ENCODE results near the gene PADI1.
"Not testable (repeated sequence)": the region's sequence is repeated elsewhere in the genome, so short reads cannot be mapped to it uniquely, and the experiment has no call there.

Gene PADI1

DNA sequence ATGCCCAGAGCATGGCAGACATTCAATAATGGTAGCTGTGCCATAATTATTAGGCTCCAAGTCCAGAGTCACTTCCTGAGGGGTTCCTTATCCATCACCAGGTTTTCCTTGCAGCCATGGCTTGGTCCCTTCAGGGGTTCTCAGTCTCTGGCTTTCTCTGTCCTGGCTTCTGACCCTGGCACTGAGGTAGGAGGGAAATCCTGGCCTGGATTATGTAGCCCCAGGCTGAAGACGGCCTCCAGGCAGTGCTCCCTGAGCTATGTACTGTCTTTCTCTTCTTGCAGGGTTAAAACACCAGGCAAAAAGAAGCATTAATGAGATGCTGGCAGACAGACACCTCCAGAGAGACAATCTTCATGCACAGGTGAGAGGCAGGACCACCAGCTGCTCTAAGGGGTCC is 34.5 kb downstream of the PADI1 start:
- peak; percentile 96 for DNase-seq (ENCODE audit: low read depth)
- TF ChIP-seq, protein P1, sequence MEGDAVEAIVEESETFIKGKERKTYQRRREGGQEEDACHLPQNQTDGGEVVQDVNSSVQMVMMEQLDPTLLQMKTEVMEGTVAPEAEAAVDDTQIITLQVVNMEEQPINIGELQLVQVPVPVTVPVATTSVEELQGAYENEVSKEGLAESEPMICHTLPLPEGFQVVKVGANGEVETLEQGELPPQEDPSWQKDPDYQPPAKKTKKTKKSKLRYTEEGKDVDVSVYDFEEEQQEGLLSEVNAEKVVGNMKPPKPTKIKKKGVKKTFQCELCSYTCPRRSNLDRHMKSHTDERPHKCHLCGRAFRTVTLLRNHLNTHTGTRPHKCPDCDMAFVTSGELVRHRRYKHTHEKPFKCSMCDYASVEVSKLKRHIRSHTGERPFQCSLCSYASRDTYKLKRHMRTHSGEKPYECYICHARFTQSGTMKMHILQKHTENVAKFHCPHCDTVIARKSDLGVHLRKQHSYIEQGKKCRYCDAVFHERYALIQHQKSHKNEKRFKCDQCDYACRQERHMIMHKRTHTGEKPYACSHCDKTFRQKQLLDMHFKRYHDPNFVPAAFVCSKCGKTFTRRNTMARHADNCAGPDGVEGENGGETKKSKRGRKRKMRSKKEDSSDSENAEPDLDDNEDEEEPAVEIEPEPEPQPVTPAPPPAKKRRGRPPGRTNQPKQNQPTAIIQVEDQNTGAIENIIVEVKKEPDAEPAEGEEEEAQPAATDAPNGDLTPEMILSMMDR (IDR thresholded peaks at IDR 0.05; ENCODE audit: low read length, missing control alignments): no peak
- no peak overlapping the region for H3K4me3 ChIP-seq (replicated peaks; ENCODE audit: low read depth, low read length)

DNA sequence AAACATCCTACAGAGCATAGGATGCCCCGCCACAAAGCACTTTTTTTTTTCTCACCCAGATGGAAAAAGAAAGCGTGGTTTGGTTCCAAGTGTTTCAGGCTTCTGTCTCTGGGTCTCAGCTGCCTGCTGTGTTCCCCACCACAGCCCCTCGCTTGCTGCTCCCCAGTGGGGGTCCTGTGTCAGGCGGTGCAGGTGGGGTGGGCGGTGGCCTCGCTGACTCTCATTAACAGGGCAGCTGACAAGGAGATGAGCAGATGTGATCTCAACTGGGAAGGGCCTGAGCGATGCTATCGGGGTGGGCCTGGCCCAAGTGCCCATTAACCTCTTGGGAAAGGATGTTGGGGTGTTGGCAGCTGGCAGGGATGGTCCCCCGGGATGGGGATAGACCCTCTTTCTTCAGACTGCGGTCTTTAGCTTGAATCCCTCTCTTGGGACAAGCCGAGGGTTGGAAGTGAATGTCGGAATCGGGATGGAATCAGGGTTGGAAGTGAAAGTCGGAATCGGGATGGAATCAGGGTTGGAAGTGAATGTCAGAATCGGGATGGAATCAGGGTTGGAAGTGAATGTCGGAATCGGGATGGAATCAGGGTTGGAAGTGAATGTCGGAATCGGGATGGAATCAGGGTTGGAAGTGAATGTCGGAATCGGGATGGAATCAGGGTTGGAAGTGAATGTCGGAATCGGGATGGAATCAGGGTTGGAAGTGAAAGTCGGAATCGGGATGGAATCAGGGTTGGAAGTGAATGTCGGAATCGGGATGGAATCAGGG is 36.3 kb downstream of the PADI1 start:
- not testable (repeated sequence) for H3K4me3 ChIP-seq (replicated peaks; ENCODE audit: low read depth, low read length); DNase-seq (ENCODE audit: low read depth)

DNA sequence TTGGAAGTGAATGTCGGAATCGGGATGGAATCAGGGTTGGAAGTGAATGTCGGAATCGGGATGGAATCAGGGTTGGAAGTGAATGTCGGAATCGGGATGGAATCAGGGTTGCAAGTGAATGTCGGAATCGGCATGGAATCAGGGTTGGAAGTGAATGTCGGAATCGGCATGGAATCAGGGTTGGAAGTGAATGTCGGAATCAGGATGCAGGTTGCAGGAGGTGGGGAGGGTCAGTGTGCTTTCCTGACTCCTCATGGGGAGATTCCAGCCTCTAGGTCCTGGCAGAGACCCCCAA is 36.8 kb downstream of the PADI1 start:
- DNase-seq (ENCODE audit: low read depth); H3K4me3 ChIP-seq (replicated peaks; ENCODE audit: low read depth, low read length): not testable (repeated sequence)

DNA sequence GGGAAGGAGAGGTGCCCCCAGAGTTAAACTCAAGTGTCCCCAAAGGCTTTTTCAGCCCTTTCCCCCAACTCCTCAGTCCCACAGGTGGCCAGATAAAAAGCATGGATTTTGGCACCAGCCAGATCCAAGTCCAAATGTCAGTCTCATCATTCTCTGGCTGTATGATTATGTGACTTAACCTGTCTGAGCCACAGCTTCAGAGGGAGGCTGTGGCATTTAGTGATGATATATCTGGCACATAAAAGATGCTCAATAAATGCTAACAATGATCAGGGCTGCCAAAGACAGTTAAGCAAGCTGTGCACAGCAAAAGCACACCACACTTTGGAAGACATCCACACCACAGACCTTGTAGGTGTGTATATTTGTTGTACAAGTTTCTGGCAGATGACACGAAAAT is 38.3 kb downstream of the PADI1 start:
- no peak overlapping the region for H3K4me3 ChIP-seq (replicated peaks; ENCODE audit: low read depth, low read length)
- TF ChIP-seq, protein P1 (IDR thresholded peaks at IDR 0.05; ENCODE audit: low read length, missing control alignments): no peak
- DNase-seq (ENCODE audit: low read depth): no peak

DNA sequence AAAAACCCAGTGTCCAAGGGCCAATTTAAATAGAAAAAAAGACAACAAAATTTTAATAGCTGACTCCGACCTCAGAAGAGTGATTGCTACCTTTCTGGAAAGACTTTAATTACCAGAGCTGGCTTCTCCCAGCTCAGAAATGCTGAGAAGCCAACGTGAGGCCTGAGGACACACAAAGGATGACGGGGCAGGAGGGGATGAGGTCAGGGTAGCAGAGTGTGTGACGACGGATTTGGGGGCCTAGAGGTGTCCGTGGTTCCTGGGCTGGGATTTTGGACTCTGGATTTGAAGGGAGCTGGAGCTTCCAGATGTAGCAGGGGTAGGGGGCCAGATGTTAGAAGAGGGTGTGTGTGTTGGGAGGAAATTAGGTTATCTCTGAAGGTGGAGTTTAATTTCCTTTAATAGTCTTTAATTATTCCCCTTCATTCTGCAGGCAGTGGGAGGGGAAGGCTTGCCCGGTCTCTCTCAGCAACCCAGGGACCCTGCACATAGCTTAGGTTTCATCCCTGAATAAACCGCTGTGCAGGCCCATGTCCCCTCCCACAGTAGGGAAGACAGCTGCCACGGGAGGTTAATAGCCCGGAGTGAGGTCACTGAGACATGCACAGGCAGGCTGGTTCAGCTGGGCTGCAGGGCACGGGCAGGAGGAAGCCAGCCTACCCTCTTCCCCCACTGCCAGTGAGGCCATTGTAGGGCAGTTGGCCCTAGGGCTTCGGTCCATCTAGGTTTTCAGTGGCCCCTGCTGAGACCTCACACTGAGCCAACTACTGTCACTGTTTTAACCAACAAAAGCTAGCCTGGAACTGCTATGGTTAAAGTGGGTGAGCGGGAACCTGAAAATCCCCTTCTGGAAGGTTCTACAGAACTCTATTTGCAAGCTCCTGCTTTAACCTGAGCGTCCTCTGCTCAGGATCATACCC is 40.2 kb downstream of the PADI1 start:
- DNase-seq (ENCODE audit: low read depth): no peak
- TF ChIP-seq, protein P1 (IDR thresholded peaks at IDR 0.05; ENCODE audit: low read length, missing control alignments): no peak
- no peak overlapping the region for H3K4me3 ChIP-seq (replicated peaks; ENCODE audit: low read depth, low read length)

DNA sequence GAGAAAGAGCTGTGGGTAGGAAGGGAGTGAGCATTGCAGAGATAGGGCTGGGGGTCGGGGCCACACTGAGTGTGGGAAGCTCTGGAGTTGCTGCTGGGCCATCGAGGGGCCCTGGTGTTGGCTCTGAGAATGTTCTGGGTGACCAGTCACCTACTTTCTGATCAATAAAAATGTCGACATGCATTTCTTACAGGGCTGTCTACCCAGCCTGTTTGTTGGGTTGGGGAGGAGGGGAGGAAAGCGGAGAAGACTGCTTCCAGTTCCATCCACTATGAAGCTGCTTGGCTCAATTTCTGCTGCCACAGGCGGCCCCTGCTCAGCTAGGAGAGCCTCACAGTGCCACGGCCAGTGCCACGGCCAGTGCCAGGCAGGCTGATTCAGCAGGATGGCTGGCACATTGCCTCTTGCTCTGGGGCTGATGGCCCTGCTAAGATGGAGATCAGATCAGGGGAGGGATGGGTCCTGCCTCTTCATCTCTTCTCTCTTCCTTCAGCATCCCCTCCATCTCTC is 40.9 kb downstream of the PADI1 start:
- no peak for DNase-seq (ENCODE audit: low read depth)
- no peak overlapping the region for H3K4me3 ChIP-seq (replicated peaks; ENCODE audit: low read depth, low read length)
- TF ChIP-seq, protein P1 (IDR thresholded peaks at IDR 0.05; ENCODE audit: low read length, missing control alignments): no peak

DNA sequence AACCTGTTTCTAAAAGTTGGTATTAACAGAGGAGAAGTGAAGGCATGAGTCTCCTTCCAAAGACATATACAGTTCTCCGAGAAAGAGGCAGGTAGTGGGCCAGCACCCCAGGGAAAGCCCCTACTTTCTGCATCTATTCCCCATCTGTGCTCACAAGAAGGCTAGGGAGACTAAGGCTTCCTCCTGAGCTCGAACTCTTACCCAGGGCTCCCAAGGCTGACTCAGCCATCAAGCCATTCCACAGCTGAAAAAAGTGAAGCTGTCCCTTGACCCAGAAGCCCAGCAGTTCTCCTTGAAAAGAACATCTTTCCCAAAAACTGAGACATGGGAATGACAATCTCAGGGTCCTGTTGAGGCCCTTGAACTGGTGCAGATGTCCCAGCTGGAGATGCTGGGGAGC is 42.0 kb downstream of the PADI1 start:
- no peak overlapping the region for H3K4me3 ChIP-seq (replicated peaks; ENCODE audit: low read depth, low read length)
- DNase-seq (ENCODE audit: low read depth): no peak
- TF ChIP-seq, protein P1 (IDR thresholded peaks at IDR 0.05; ENCODE audit: low read length, missing control alignments): no peak
